ENCODE data around the gene RHOG. TPM values are rescaled to one million over a fixed set of nuclear protein-coding genes. Genes with fewer than 3 reads are reported as not detected.

RHOG gene
- total and polyA plus RNA-seq, 9 of the 15 experiments (the other 6 are each of a cell fraction or from before 2014, with no cell fraction given) = 22.6 to 162 (median 80.3) TPM

DNA sequence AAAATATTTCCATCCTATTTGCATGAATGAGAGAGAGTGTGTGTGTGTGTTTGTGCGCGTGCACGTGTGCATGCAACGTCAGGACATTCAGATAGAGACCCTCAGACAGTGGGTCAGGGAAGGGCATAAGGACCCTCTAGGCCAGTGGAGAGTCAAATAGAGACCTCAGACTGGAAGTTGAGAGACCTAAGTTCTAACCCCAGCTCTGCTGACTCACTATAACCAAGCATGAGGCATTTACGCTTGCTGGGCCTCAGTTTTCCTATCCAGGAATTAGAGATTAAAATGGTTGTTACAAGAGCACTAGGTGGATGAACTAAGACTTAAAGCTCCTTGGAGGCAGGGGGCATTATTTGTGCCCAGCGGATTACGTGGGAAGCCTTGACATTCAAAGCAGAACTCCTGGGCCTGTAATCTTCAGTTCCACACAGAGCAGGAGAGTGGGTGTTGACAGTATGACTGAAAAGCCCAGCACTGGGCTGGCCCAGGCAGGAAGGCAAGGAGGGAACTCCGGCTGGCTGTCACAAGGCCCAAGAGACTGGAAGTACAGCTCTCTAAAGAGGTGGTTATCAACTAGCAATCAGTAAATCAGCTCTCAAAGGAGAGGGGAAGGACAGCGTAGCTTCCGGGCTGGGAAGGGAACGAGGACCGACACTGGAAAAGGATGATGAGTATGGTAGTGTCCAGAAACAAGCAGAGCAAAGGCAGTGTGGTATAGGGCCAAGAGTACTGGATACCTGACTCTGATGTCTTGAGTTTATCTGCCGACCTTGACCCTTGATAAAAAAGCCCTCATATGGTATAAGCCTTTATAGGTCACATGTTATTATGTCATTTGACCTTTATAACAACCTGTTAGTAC lies 9.2 kb downstream of the RHOG start (continued):
- TF ChIP-seq, protein P1, sequence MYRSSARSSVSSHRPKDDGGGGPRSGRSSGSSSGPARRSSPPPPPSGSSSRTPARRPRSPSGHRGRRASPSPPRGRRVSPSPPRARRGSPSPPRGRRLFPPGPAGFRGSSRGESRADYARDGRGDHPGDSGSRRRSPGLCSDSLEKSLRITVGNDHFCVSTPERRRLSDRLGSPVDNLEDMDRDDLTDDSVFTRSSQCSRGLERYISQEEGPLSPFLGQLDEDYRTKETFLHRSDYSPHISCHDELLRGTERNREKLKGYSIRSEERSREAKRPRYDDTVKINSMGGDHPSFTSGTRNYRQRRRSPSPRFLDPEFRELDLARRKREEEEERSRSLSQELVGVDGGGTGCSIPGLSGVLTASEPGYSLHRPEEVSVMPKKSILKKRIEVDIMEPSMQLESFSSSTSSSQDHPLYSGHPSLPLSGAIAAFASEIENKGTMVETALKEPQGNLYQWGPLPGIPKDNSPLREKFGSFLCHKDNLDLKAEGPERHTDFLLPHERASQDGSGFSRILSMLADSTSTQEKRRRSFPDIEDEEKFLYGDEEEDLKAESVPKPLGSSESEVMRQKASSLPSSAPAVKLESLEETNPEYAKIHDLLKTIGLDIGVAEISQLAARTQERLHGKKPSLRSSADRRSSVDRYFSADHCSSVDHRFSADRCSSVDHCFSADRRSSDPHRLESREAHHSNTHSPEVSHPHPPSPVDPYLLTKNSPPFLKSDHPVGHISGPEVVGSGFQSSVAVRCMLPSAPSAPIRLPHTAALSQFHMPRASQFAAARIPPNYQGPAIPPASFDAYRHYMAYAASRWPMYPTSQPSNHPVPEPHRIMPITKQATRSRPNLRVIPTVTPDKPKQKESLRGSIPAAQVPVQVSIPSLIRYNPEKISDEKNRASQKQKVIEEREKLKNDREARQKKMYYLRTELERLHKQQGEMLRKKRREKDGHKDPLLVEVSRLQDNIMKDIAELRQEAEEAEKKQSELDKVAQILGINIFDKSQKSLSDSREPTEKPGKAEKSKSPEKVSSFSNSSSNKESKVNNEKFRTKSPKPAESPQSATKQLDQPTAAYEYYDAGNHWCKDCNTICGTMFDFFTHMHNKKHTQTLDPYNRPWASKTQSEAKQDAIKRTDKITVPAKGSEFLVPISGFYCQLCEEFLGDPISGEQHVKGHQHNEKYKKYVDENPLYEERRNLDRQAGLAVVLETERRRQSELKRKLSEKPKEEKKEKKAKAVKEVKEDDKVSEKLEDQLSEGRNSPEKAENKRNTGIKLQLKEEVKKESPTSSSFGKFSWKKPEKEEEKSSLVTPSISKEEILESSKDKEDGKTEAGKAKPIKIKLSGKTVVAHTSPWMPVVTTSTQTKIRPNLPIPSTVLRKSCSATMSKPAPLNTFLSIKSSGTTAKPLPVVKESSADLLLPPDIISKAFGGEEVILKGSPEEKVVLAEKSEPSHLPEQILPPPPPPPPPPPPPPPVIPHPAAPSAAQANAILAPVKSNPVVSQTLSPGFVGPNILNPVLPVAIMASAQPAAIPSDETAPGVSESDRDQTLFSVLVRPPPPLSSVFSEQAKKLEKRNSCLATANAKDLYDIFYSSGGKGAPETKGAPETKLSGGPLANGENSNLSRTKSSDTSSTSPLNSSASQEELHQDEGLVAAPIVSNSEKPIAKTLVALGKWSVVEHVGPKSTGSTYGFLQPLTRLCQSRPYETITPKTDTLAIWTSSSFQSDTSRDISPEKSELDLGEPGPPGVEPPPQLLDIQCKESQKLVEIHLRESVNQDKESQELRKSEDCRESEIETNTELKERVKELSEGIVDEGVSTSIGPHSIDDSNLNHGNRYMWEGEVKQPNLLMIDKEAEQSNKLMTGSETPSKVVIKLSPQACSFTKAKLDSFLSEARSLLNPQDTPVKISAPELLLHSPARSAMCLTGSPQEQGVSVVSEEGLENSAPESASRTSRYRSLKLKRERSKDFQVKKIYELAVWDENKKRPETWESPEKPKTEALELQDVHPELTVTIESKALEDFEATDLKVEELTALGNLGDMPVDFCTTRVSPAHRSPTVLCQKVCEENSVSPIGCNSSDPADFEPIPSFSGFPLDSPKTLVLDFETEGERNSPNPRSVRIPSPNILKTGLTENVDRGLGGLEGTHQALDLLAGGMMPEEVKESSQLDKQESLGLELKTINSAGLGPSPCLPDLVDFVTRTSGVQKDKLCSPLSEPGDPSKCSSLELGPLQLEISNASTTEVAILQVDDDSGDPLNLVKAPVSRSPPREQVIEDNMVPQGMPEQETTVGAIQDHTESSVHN (IDR thresholded peaks at IDR 0.05; ENCODE audit: borderline replicate concordance in 1 of 2, low read depth in 1 of 2) = 0 out of 4 replicates have a peak, but pooled peaks of 1 of the 2 experiments have one; percentile 21
- peak; percentile 58; the same call in 1 of the 2 replicates for TF ChIP-seq ETV5 (CRISPR knock-in tag; IDR thresholded peaks at IDR 0.05; ENCODE audit: low read depth)
- TF ChIP-seq TEAD1 (CRISPR knock-in tag; IDR thresholded peaks at IDR 0.05) = no peak
- no peak for TF ChIP-seq KLF1 (tag; IDR thresholded peaks at IDR 0.05)
- TF ChIP-seq, protein P2, sequence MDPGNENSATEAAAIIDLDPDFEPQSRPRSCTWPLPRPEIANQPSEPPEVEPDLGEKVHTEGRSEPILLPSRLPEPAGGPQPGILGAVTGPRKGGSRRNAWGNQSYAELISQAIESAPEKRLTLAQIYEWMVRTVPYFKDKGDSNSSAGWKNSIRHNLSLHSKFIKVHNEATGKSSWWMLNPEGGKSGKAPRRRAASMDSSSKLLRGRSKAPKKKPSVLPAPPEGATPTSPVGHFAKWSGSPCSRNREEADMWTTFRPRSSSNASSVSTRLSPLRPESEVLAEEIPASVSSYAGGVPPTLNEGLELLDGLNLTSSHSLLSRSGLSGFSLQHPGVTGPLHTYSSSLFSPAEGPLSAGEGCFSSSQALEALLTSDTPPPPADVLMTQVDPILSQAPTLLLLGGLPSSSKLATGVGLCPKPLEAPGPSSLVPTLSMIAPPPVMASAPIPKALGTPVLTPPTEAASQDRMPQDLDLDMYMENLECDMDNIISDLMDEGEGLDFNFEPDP (CRISPR knock-in tag; IDR thresholded peaks at IDR 0.05) = no peak
- TF ChIP-seq, protein P3, sequence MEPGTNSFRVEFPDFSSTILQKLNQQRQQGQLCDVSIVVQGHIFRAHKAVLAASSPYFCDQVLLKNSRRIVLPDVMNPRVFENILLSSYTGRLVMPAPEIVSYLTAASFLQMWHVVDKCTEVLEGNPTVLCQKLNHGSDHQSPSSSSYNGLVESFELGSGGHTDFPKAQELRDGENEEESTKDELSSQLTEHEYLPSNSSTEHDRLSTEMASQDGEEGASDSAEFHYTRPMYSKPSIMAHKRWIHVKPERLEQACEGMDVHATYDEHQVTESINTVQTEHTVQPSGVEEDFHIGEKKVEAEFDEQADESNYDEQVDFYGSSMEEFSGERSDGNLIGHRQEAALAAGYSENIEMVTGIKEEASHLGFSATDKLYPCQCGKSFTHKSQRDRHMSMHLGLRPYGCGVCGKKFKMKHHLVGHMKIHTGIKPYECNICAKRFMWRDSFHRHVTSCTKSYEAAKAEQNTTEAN (CRISPR knock-in tag; IDR thresholded peaks at IDR 0.05) = no peak
- TF ChIP-seq ZNF354B (CRISPR knock-in tag; IDR thresholded peaks at IDR 0.05) = no peak
- TF ChIP-seq, protein P4, sequence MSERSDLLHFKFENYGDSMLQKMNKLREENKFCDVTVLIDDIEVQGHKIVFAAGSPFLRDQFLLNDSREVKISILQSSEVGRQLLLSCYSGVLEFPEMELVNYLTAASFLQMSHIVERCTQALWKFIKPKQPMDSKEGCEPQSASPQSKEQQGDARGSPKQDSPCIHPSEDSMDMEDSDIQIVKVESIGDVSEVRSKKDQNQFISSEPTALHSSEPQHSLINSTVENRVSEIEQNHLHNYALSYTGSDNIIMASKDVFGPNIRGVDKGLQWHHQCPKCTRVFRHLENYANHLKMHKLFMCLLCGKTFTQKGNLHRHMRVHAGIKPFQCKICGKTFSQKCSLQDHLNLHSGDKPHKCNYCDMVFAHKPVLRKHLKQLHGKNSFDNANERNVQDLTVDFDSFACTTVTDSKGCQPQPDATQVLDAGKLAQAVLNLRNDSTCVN (CRISPR knock-in tag; IDR thresholded peaks at IDR 0.05) = no peak
- no peak; the same call in 1 of the 2 replicates for TF ChIP-seq MEF2D (tag; conservative IDR thresholded peaks at IDR 0.05; ENCODE audit: low read depth)
- no peak for TF ChIP-seq HNRNPK (IDR thresholded peaks at IDR 0.05; ENCODE audit: low read depth, low read length, poor library complexity, severe bottlenecking)
- TF ChIP-seq, protein P5, sequence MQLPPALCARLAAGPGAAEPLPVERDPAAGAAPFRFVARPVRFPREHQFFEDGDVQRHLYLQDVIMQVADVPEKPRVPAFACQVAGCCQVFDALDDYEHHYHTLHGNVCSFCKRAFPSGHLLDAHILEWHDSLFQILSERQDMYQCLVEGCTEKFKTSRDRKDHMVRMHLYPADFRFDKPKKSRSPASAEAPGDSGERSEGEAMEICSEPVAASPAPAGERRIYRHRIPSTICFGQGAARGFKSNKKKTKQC (CRISPR knock-in tag; IDR thresholded peaks at IDR 0.05) = no peak
- TF ChIP-seq SRSF7 (optimal IDR thresholded peaks at IDR 0.05; ENCODE audit: low read depth, low read length) = no peak
- no peak for TF ChIP-seq CHCHD3 (CRISPR knock-in tag; IDR thresholded peaks at IDR 0.05)

All from K562 (cell line).